Stimulated activated naive CD4-positive, alpha-beta T cell treated with Interleukin-2 at 50 U/mL for 16 hours (primary cell): ENCODE data around the gene SAMD3.
"Not testable (repeated sequence)": the region's sequence is repeated elsewhere in the genome, so short reads cannot be mapped to it uniquely, and the experiment has no call there.

Experiments used
- DNase-seq: peaks from one replicate; lab custom pipeline; 2025; lab: John Stamatoyannopoulos, UW

Gene SAMD3

GRCh38 chr6:130129762-130130246, 92.9 kb downstream of the SAMD3 start:
- DNase-seq: no peak

DNA sequence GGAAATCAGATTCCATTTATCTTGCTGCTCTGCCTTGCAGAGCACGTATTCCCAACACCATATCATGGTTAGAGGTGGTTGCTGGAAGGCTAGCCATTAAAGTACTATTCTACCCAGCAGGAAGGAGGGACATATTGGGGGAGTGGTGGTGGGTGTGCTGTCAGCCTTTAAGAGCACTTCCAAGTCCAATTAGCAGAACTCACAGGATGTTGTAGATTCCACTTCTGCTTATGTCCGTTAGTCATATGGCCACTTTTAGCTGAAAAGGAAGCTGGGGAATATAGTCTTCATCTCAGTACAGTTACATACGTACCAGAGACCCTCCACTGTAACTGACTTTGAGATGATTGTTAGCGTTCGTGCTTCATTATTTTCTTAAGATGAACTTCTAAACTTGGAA, 94.4 kb downstream of the SAMD3 start:
- no peak for DNase-seq

DNA sequence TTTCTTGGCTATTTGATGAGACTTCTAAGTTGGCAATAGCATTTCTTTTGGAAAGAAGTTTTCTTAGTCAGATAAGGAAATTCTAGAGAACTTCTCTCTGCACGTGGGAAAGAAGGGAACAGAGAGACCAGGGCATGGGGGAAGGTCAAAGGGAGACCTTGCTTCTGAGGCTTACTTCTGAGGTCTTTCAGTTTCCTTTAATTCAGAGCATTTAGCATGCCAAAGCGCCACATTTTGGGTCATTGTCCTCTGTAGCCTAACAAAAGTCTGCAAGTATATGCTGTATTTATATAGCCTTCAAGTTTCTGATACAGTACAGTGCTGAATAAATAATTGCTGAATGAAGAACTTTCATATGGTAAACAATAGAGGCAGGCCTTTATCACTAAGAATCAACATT, 95.6 kb downstream of the SAMD3 start:
- DNase-seq: no peak

DNA sequence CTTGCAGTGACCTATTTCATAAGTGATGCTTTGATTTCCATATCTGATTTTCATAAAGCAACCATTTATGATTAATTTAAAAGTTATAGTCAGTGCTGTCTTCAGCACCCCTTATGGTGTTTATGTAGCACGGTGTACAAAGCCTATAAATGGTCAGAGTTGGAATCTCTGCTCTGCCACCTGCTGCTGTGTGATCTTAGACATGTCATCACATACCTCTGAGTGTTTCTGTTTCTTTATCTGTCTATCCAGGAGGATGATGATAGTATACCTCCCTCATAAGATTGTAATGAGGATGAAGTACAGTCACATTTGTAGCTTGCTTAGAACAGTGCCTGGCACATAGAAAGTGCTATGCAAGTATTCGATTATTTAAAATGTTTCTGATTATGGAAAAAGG, 100.5 kb downstream of the SAMD3 start:
- no peak for DNase-seq

DNA sequence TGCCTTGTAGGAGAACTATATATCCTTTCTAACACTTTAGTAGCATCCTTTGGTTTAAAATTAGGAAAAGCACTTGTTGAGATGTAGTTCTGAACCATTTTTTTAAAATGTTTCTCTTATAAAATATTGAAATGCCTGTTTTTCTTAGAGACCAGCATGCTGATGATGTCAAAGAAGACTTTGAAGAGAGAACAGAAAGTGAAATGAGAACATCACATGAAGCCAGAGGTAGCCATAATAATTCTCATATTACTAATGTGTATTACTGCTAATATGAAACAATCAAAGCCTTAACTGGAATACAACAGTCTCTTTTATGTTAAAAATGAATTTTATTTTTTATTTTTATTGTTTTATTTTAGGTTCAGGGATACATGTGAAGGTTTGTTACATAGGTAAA, 102.0 kb downstream of the SAMD3 start:
- no peak for DNase-seq

- DNase-seq: no peak
These were observed 103.5 kb downstream of the SAMD3 start for GRCh38 chr6:130119211-130119610.

GRCh38 chr6:130118236-130118635, 104.5 kb downstream of the SAMD3 start:
- no peak for DNase-seq

- DNase-seq: not testable (repeated sequence)
These were observed 105.5 kb downstream of the SAMD3 start for GRCh38 chr6:130117187-130117701.

DNA sequence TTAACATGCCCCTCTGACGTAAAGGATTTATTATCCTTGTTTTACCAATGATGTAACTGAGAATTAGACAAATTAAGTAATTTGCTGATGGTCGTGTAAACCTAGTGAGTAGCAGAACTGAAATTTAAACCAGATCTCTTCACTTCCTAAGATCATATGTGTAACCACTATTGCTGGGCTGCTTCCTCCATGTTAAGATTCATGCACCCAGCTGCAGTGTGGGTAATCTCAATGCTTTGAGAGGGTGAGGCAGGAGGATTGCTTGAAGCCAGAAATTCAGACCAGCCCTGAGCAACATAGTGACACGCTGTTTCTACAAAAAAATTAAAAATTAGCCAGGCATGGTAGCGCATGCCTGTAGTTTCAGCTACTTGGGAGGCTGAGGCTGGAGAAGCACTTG, 106.5 kb downstream of the SAMD3 start:
- DNase-seq: no peak

- DNase-seq: no peak
These were observed 107.7 kb downstream of the SAMD3 start for GRCh38 chr6:130115036-130115435.

DNA sequence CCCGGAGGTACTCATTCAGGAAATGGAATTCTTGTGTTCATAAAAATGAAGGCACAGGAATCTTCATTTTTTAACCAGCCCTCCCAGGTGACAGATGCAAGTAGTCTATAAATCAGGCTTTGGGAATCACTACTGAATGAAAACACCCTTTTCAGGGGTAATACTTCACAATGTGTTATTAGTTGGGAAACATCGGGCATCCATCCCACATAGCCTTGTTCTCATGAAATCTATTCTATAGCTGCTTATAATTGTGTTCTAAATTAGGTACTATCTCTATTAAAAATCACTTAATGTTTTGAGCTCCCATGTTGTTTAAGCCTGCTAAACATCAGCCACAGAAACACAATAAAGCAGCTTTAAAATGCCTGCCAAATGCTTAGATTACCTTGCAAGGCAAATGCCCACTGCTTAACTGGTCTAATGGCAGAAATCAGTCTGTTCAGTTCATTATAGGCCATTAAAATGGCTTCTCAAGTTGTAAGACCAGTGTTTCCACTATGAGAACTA, 109.5 kb downstream of the SAMD3 start:
- DNase-seq: no peak

- no peak for DNase-seq
These were observed 111.7 kb downstream of the SAMD3 start for GRCh38 chr6:130111031-130111430.

DNA sequence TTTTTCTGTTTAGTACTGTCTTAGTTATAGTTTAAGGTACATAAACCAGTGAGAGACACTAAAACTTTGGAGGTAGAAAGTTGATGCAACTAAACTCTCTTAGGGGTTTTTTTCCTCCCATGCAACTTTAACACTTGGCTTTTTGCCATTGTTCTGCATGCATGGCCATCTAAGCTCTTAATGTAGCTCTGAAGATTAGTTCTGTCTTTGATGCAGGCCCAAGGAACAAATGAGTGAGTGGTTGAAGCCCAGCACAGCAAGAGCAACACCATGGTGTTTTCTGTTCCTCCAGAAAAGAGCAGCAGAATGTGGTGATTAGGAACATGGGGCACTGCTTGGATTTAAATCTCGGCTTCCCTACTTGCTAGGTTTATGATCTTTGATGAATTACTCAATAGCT, 115.0 kb downstream of the SAMD3 start:
- no peak for DNase-seq

DNA sequence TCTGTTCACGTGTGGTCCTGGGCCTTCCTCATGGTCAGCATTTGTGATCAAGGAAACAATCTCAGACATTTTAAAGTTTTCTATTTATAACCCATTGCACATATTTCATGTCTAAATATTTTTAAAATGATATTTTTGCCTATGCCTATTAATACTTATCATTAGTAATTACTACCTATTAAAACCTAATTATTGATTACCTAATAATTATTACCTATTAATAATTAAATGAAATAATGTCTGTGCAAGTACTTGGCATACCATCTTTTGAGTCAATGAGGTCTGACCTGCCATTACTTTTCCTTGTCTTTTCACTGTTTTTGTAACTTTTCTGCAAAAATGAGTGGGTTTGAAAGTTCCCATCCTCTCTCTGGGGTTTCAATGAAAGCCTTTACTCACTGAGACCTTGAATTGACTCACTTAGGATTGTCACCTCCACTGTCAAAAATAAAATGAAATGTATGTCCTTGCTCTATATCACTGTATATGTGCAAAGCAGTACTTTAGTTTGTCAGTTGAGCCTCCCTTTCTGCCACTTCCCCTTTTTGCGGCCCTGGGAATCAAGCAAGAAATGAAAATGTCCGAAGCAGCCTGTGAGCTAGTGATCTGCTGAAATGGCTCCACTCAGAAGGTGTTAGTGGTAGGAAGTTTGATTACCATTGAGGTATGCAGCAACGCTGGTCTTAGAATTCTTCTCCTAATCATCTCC, 116.6 kb downstream of the SAMD3 start:
- no peak for DNase-seq

DNA sequence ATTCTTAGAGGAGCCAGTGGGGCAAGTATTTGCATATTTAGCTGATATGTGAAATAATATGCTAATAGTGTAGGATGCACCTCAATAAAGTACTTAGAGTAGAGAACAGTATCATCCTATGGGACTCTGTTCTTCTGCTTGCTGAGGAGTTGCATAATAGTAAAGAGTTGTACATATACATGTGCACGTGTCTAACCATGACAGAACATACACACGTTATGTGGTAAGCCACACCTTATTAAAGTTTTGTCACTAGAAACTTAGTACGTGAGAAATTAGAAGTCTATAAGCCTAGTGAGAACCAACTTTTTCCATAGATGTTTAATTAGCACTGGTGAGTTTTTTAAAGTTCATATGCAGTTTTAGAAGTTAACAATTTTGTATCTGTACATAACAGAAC, 123.6 kb downstream of the SAMD3 start:
- DNase-seq: no peak

GRCh38 chr6:130098317-130098716, 124.4 kb downstream of the SAMD3 start:
- no peak for DNase-seq
